IMR-90 (cell line): ENCODE data around the gene CARMIL1. TPM values are rescaled to one million over a fixed set of nuclear protein-coding genes. Genes with fewer than 3 reads are reported as not detected.

ENCODE experiments used
- ATAC-seq: fragments of 200-7000 bp; cut with Tn5 transposase; 2 replicates; pipeline ENCODE4 v1.9.1; 2020; ENCODE audit warnings: low read depth, mild to moderate bottlenecking, moderate library complexity
- BruUV-seq: library from RNA; stranded (reverse); fragments of 400-500 nt; replicated peaks from 2 replicates; lab custom pipeline; 2021; lab: Mats Ljungman, UMichigan
- CTCF ChIA-PET: fragments of 300-600 bp; formaldehyde crosslinking; extraction: SDS; loops from one replicate; lab custom pipeline; 2021; ENCODE audit warnings: antibody characterized with exemption; lab: Yijun Ruan, JAX
- POLR2A ChIA-PET: fragments of 300-600 bp; sonication (Branson Sonifier 250); formaldehyde crosslinking; loops from one replicate; lab custom pipeline; 2022; ENCODE audit warnings: antibody characterized with exemption; ENCODE audit not compliant: unreplicated experiment; lab: Charles Lee
- DNase-seq: peaks from one replicate; pipeline ENCODE4 v3.0.0; 2013
- H2AFZ ChIP-seq: replicated peaks from 2 replicates; pipeline ENCODE3; 2013; ENCODE audit warnings: low read length, mild to moderate bottlenecking; ENCODE audit not compliant: poor library complexity
- H2AK5ac ChIP-seq: 2 replicates; pipeline ENCODE4 v1.6.1; 2013; ENCODE audit warnings: low read depth, low read length, inconsistent platforms
- H2AK9ac ChIP-seq: replicated peaks from 2 replicates; pipeline ENCODE3; 2013; ENCODE audit warnings: mild to moderate bottlenecking, low read depth, low read length, moderate library complexity; ENCODE audit not compliant: poor library complexity
- H2BK120ac ChIP-seq: 2 replicates; pipeline ENCODE4 v1.6.1; 2013; ENCODE audit warnings: low read depth, low read length, inconsistent platforms
- H2BK15ac ChIP-seq: 3 replicates; pipeline ENCODE4 v1.6.1; 2013; ENCODE audit warnings: low read depth, low read length, inconsistent platforms
- H2BK20ac ChIP-seq: 2 replicates; pipeline ENCODE4 v1.6.1; 2013; ENCODE audit warnings: low read depth, mild to moderate bottlenecking, inconsistent platforms, low read length, moderate library complexity
- H2BK5ac ChIP-seq: 2 replicates; pipeline ENCODE4 v1.6.1; 2013; ENCODE audit warnings: mild to moderate bottlenecking, low read depth, low read length, inconsistent platforms; ENCODE audit not compliant: poor library complexity, severe bottlenecking
- H3K14ac ChIP-seq: replicated peaks from 2 replicates; pipeline ENCODE4 v1.6.1; 2013; ENCODE audit warnings: low read depth, low read length, inconsistent platforms
- H3K18ac ChIP-seq: 2 replicates; pipeline ENCODE4 v1.6.1; 2013; ENCODE audit warnings: low read depth, low read length, control low read depth
- H3K23ac ChIP-seq: 2 replicates; pipeline ENCODE4 v1.6.1; 2013; ENCODE audit warnings: low read depth, low read length, inconsistent platforms
- H3K27ac ChIP-seq: 2 replicates; pipeline ENCODE4 v1.5.1; 2013; ENCODE audit warnings: mild to moderate bottlenecking, control low read depth, low read length; ENCODE audit not compliant: insufficient read depth
- H3K27me3 ChIP-seq: 2 replicates; pipeline ENCODE4 v1.6.1; 2013; ENCODE audit warnings: low read length; ENCODE audit not compliant: control insufficient read depth, insufficient read depth
- H3K36me3 ChIP-seq: 2 replicates; pipeline ENCODE4 v1.6.1; 2013; ENCODE audit warnings: low read length, mixed read lengths; ENCODE audit not compliant: control insufficient read depth, insufficient read depth
- H3K4ac ChIP-seq: 2 replicates; pipeline ENCODE4 v1.6.1; 2013; ENCODE audit warnings: low read depth, low read length, inconsistent platforms
- H3K4me1 ChIP-seq: 2 replicates; pipeline ENCODE4 v1.6.1; 2013; ENCODE audit warnings: low read length, mixed read lengths; ENCODE audit not compliant: control insufficient read depth, insufficient read depth
- H3K4me2 ChIP-seq: 2 replicates; pipeline ENCODE4 v1.6.1; 2013; ENCODE audit warnings: low read depth, mild to moderate bottlenecking, control low read depth, low read length, moderate library complexity
- H3K4me3 ChIP-seq: 2 replicates; pipeline ENCODE4 v1.5.1; 2013; ENCODE audit warnings: low read depth, mild to moderate bottlenecking, control low read depth, low read length, moderate library complexity; ENCODE audit not compliant: insufficient read depth
- H3K56ac ChIP-seq: 2 replicates; pipeline ENCODE4 v1.6.1; 2013; ENCODE audit warnings: low read length, inconsistent platforms; ENCODE audit not compliant: insufficient read depth; ENCODE audit errors: extremely low read depth
- H3K79me1 ChIP-seq, 2 experiments: 2 replicates each; pipeline ENCODE4 v1.6.1; 2013; ENCODE audit warnings: low read length in 2 of 2, inconsistent platforms in 1 of 2, low read depth in 1 of 2
- H3K9ac ChIP-seq: 2 replicates; pipeline ENCODE4 v1.6.1; 2013; ENCODE audit warnings: low read depth, low read length, control low read depth
- H3K9me1 ChIP-seq: 2 replicates; pipeline ENCODE4 v1.6.1; 2013; ENCODE audit warnings: low read length, inconsistent platforms; ENCODE audit not compliant: insufficient read depth
- H3K9me3 ChIP-seq: 2 replicates; pipeline ENCODE4 v1.6.1; 2013; ENCODE audit warnings: low read length; ENCODE audit not compliant: control insufficient read depth, insufficient read depth
- H4K20me1 ChIP-seq: 2 replicates; pipeline ENCODE4 v1.6.1; 2013; ENCODE audit warnings: low read length, inconsistent platforms; ENCODE audit not compliant: insufficient read depth
- H4K5ac ChIP-seq: 2 replicates; pipeline ENCODE4 v1.6.1; 2013; ENCODE audit warnings: mild to moderate bottlenecking, low read depth, low read length, control low read depth
- H4K8ac ChIP-seq, 2 experiments: 2 replicates each; pipeline ENCODE4 v1.6.1; 2013; ENCODE audit warnings: low read depth in 2 of 2, low read length in 2 of 2, control low read depth in 1 of 2, inconsistent platforms in 1 of 2
- H4K91ac ChIP-seq: 2 replicates; pipeline ENCODE4 v1.6.1; 2013; ENCODE audit warnings: low read depth, low read length, inconsistent platforms; ENCODE audit not compliant: insufficient read depth
- BHLHE40 ChIP-seq: fragments of 150-350 bp; IDR thresholded peaks from 2 replicates; pipeline ENCODE4 v1.6.1; 2016; ENCODE audit warnings: mild to moderate bottlenecking, low read depth, low read length
- CEBPB ChIP-seq: IDR thresholded peaks from 2 replicates; pipeline ENCODE4 v1.6.1; 2012; ENCODE audit warnings: low read depth, low read length, improper control_type of control experiment
- FOS ChIP-seq: fragments of 150-350 bp; IDR thresholded peaks from 2 replicates; pipeline ENCODE4 v1.6.1; 2016; ENCODE audit warnings: low read depth, low read length
- NFE2L2 ChIP-seq: fragments of 150-350 bp; IDR thresholded peaks from 2 replicates; pipeline ENCODE4 v1.6.1; 2016; ENCODE audit warnings: low read depth, mild to moderate bottlenecking, low read length
- RCOR1 ChIP-seq: IDR thresholded peaks from 2 replicates; pipeline ENCODE4 v1.6.1; 2012; ENCODE audit warnings: mild to moderate bottlenecking, low read length, improper control_type of control experiment; ENCODE audit not compliant: insufficient replicate concordance
- WGBS, 2 experiments: methylation state at CpG; one replicate each; pipeline versions ENCODE4 v1.1.5 to v1.1.7; 2013; ENCODE audit warnings: missing lambda C conversion rate in 2 of 2; ENCODE audit not compliant: insufficient read length in 1 of 2; ENCODE audit errors: extremely low coverage in 2 of 2; 5-methylcytosine and 5-hydroxymethylcytosine counted together
- dilution Hi-C: fragments of 300-500 bp; cut with HindIII; formaldehyde crosslinking; loops from one replicate; pipeline ENCODE4 v1.14.3; 2018; ENCODE audit warnings: low sequenced_read_pairs; ENCODE audit not compliant: unreplicated experiment
- in situ Hi-C: fragments of 300-500 bp; cut with MboI; formaldehyde crosslinking; loops from 3 replicates; pipeline ENCODE4 v1.14.3; 2019; ENCODE audit warnings: low sequenced_read_pairs, inconsistent platforms, mixed read lengths
- intact Hi-C: fragments of 100-400 bp; cut with micrococcal nuclease; formaldehyde crosslinking; loops from 2 replicates; pipeline ENCODE4 v1.10.0; 2022
- polyA plus RNA-seq, 3 experiments: library from polyadenylated mRNA; depleted of rRNA; stranded (reverse); fragments of >200 nt; gene quantifications; 2 replicates each; pipeline ENCODE4 v1.2.3, GENCODE V29; 2012; ENCODE audit warnings: low replicate concordance in 1 of 3
- total RNA-seq: library from RNA; depleted of rRNA; stranded (reverse); fragments of >200 nt; gene quantifications from 2 replicates; pipeline ENCODE4 v1.2.3, GENCODE V29; 2012
- TF ChIP-seq, protein P1 (sequence below): conservative IDR thresholded peaks from 2 replicates; pipeline ENCODE4 v1.5.1; 2012; ENCODE audit warnings: mild to moderate bottlenecking, low read depth, low read length, improper control_type of control experiment
- TF ChIP-seq, protein P2 (sequence below): fragments of 150-350 bp; IDR thresholded peaks from 2 replicates; pipeline ENCODE4 v1.6.1; 2016; ENCODE audit warnings: low read depth, mild to moderate bottlenecking, low read length, moderate library complexity, borderline replicate concordance
- TF ChIP-seq, protein P3 (sequence below): fragments of 150-350 bp; IDR thresholded peaks from 2 replicates; pipeline ENCODE4 v1.6.1; 2017; ENCODE audit warnings: mild to moderate bottlenecking, antibody characterized with exemption, low read length, low read depth

Gene CARMIL1
- total and polyA plus RNA-seq, 2 of the 4 experiments (the other 2 are of a cell fraction), result 1.3 to 2.9 TPM

DNA sequence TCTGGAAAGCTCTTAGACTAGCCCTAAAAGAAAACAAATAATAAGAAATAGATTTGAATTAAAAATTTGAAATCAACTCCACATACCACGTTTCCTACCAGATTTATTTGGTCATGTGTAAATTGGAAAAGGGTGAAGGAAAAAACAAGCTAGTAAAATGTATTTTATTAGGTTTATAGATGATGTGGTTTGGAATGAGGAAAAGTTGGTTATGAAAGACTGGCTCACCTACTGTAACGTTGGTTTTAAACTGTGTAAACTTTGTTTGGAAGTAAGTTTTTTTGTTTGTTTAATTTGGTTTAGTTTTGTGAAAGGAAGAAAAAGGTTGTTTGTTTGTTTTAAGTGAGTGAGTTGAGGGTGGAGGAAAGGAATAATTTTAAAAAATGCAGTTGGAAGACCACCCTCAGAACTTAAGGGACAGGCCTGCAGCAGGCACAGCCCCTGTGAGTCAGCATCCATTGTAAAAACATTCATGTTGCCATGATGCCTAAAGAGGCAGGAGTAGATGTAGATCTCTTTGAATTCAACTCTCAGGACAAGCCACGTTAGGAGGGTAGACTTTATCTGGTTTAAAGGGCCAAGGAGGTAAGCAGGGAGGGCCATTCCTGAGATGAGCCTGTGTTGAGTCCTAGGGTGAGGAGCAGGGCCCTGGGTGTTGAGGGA is 279.1 kb downstream of the CARMIL1 start:
- Histone ChIP-seq H2BK5ac (no peak overlapping the region), H3K9ac (no peak overlapping the region), H2BK20ac (no peak overlapping the region), H4K20me1 (no peaks in the 10 kb centered on the region), H3K56ac (no peak overlapping the region), H3K9me3 (no peaks in the 10 kb centered on the region), H3K36me3 (no peaks in the 10 kb centered on the region), H4K91ac (no peak overlapping the region), H3K27me3 (no peaks in the 10 kb centered on the region), H3K23ac (no peak overlapping the region), H4K8ac (no peak overlapping the region), H2AFZ (no peak overlapping the region), H2BK15ac (no peak overlapping the region), H2AK5ac (no peak overlapping the region), H3K14ac (no peak overlapping the region), H2AK9ac (no peak overlapping the region), H3K4me2 (no peak overlapping the region), H3K18ac (no peak overlapping the region), H3K79me1 (no peaks in the 10 kb centered on the region), H3K4me3 (no peak overlapping the region), H4K5ac (no peak overlapping the region), H3K27ac (no peak overlapping the region), H3K4ac (no peak overlapping the region), H3K9me1 (no peaks in the 10 kb centered on the region), H2BK120ac (no peak overlapping the region), H3K4me1 (no peaks in the 10 kb centered on the region)
- in situ Hi-C loops (loop anchor here (10.0 kb wide), 1 partner anchor 333 kb away; no protein-coding TSS in a partner anchor), dilution Hi-C loops (no loop called here), intact Hi-C loops (loop anchor here (10.0 kb wide), 1 partner anchor 423 kb away; no protein-coding TSS in a partner anchor)
- CTCF ChIA-PET, result interaction anchor here (1.2 to 2.7 kb wide), 2 partner anchors 292 to 293 kb away, joined by 4 to 21 read pairs; no protein-coding TSS in a partner anchor
- TF ChIP-seq RCOR1, result no peak
- TF ChIP-seq, protein P1, sequence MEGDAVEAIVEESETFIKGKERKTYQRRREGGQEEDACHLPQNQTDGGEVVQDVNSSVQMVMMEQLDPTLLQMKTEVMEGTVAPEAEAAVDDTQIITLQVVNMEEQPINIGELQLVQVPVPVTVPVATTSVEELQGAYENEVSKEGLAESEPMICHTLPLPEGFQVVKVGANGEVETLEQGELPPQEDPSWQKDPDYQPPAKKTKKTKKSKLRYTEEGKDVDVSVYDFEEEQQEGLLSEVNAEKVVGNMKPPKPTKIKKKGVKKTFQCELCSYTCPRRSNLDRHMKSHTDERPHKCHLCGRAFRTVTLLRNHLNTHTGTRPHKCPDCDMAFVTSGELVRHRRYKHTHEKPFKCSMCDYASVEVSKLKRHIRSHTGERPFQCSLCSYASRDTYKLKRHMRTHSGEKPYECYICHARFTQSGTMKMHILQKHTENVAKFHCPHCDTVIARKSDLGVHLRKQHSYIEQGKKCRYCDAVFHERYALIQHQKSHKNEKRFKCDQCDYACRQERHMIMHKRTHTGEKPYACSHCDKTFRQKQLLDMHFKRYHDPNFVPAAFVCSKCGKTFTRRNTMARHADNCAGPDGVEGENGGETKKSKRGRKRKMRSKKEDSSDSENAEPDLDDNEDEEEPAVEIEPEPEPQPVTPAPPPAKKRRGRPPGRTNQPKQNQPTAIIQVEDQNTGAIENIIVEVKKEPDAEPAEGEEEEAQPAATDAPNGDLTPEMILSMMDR, result no peak
- TF ChIP-seq BHLHE40, result no peak
- TF ChIP-seq NFE2L2, result no peak
- TF ChIP-seq, protein P2, sequence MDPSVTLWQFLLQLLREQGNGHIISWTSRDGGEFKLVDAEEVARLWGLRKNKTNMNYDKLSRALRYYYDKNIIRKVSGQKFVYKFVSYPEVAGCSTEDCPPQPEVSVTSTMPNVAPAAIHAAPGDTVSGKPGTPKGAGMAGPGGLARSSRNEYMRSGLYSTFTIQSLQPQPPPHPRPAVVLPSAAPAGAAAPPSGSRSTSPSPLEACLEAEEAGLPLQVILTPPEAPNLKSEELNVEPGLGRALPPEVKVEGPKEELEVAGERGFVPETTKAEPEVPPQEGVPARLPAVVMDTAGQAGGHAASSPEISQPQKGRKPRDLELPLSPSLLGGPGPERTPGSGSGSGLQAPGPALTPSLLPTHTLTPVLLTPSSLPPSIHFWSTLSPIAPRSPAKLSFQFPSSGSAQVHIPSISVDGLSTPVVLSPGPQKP, result no peak
- no peak for TF ChIP-seq FOS
- TF ChIP-seq, protein P3, sequence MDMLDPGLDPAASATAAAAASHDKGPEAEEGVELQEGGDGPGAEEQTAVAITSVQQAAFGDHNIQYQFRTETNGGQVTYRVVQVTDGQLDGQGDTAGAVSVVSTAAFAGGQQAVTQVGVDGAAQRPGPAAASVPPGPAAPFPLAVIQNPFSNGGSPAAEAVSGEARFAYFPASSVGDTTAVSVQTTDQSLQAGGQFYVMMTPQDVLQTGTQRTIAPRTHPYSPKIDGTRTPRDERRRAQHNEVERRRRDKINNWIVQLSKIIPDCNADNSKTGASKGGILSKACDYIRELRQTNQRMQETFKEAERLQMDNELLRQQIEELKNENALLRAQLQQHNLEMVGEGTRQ, result no peak
- no peak for TF ChIP-seq CEBPB
- no TSS peak for BruUV-seq
- 100% methylated on average over 1 of the region's 3 CpGs; no CpG with 5 or more reads in 1 of the 2 experiments for WGBS, 2 experiments
- POLR2A ChIA-PET, result no interaction called here
- ATAC-seq (no peak), DNase-seq (no peak)
